HEK293 (cell line): Measurements from ENCODE around the gene PLB1.

ENCODE experiments used
- REPIN1 ChIP-seq: fragments of 450-650 bp; formaldehyde crosslinking; IDR thresholded peaks from 2 replicates; pipeline ENCODE4 v1.5.1; 2017; ENCODE audit warnings: missing biosample characterization, missing genetic modification characterization, low read depth
- SP7 ChIP-seq: fragments of 450-650 bp; formaldehyde crosslinking; IDR thresholded peaks from 2 replicates; pipeline ENCODE4 v1.5.1; 2016; ENCODE audit warnings: missing biosample characterization, missing genetic modification characterization
- ZBTB20 ChIP-seq: fragments of 450-650 bp; formaldehyde crosslinking; IDR thresholded peaks from 2 replicates; pipeline ENCODE4 v1.5.1; 2016; ENCODE audit warnings: missing biosample characterization, missing genetic modification characterization
- ZBTB48 ChIP-seq: fragments of 450-650 bp; formaldehyde crosslinking; IDR thresholded peaks from 2 replicates; pipeline ENCODE4 v1.5.1; 2016; ENCODE audit warnings: missing biosample characterization, missing genetic modification characterization
- ZFP69B ChIP-seq: fragments of 450-650 bp; formaldehyde crosslinking; IDR thresholded peaks from 2 replicates; pipeline ENCODE4 v1.5.1; 2016; ENCODE audit warnings: missing biosample characterization, missing genetic modification characterization
- ZIC2 ChIP-seq: fragments of 450-650 bp; formaldehyde crosslinking; IDR thresholded peaks from 2 replicates; pipeline ENCODE4 v1.5.1; 2016; ENCODE audit warnings: missing biosample characterization, missing genetic modification characterization
- ZNF121 ChIP-seq: fragments of 450-650 bp; formaldehyde crosslinking; IDR thresholded peaks from 2 replicates; pipeline ENCODE4 v1.5.1; 2016; ENCODE audit warnings: missing biosample characterization, missing genetic modification characterization
- ZNF133 ChIP-seq: fragments of 450-650 bp; formaldehyde crosslinking; IDR thresholded peaks from 2 replicates; pipeline ENCODE4 v1.5.1; 2016; ENCODE audit warnings: missing biosample characterization, missing genetic modification characterization
- ZNF146 ChIP-seq: fragments of 450-650 bp; formaldehyde crosslinking; IDR thresholded peaks from 2 replicates; pipeline ENCODE4 v1.5.1; 2016; ENCODE audit warnings: missing biosample characterization, missing genetic modification characterization
- ZNF157 ChIP-seq: fragments of 450-650 bp; formaldehyde crosslinking; IDR thresholded peaks from 2 replicates; pipeline ENCODE4 v1.5.1; 2016; ENCODE audit warnings: missing biosample characterization, missing genetic modification characterization
- ZNF184 ChIP-seq: fragments of 450-650 bp; IDR thresholded peaks from 2 replicates; pipeline ENCODE4 v1.5.1; 2018; ENCODE audit warnings: missing biosample characterization, mild to moderate bottlenecking, missing genetic modification characterization
- ZNF266 ChIP-seq: fragments of 450-650 bp; formaldehyde crosslinking; IDR thresholded peaks from 2 replicates; pipeline ENCODE4 v1.5.1; 2016; ENCODE audit warnings: missing biosample characterization, missing genetic modification characterization, low read depth
- ZNF521 ChIP-seq: fragments of 450-650 bp; formaldehyde crosslinking; IDR thresholded peaks from 2 replicates; pipeline ENCODE4 v1.5.1; 2017; ENCODE audit warnings: missing biosample characterization, mild to moderate bottlenecking, missing genetic modification characterization
- ZNF624 ChIP-seq: fragments of 450-650 bp; formaldehyde crosslinking; IDR thresholded peaks from 2 replicates; pipeline ENCODE4 v1.5.1; 2017; ENCODE audit warnings: missing biosample characterization, missing genetic modification characterization
- ZNF629 ChIP-seq: fragments of 450-650 bp; formaldehyde crosslinking; IDR thresholded peaks from 2 replicates; pipeline ENCODE4 v1.5.1; 2017; ENCODE audit warnings: missing biosample characterization, missing genetic modification characterization
- ZNF658 ChIP-seq: fragments of 450-650 bp; formaldehyde crosslinking; IDR thresholded peaks from 2 replicates; pipeline ENCODE4; 2016; ENCODE audit warnings: missing biosample characterization, missing genetic modification characterization
- TF ChIP-seq, protein P1 (sequence below): fragments of 450-650 bp; formaldehyde crosslinking; IDR thresholded peaks from 2 replicates; pipeline ENCODE4 v1.5.1; 2017; ENCODE audit warnings: missing biosample characterization, missing genetic modification characterization
- TF ChIP-seq, protein P2 (sequence below): fragments of 450-650 bp; IDR thresholded peaks from 2 replicates; pipeline ENCODE4 v1.5.1; 2018; ENCODE audit warnings: missing biosample characterization, mild to moderate bottlenecking, missing genetic modification characterization
- TF ChIP-seq, protein P3 (sequence below): fragments of 450-650 bp; formaldehyde crosslinking; IDR thresholded peaks from 2 replicates; pipeline ENCODE4 v1.5.1; 2016; ENCODE audit warnings: missing biosample characterization, missing genetic modification characterization
- TF ChIP-seq, protein P4 (sequence below): fragments of 450-650 bp; formaldehyde crosslinking; IDR thresholded peaks from 2 replicates; pipeline ENCODE4 v1.5.1; 2016; ENCODE audit warnings: missing biosample characterization, missing genetic modification characterization
- TF ChIP-seq, protein P5 (sequence below): fragments of 450-650 bp; formaldehyde crosslinking; IDR thresholded peaks from 2 replicates; pipeline ENCODE4 v1.5.1; 2017; ENCODE audit warnings: missing biosample characterization, missing genetic modification characterization
- TF ChIP-seq, protein P6 (sequence below): fragments of 450-650 bp; formaldehyde crosslinking; IDR thresholded peaks from 2 replicates; pipeline ENCODE4 v1.5.1; 2016; ENCODE audit warnings: missing biosample characterization, missing genetic modification characterization
- TF ChIP-seq, protein P7 (sequence below): fragments of 450-650 bp; formaldehyde crosslinking; IDR thresholded peaks from 2 replicates; pipeline ENCODE4 v1.5.1; 2016; ENCODE audit warnings: missing biosample characterization, missing genetic modification characterization
- TF ChIP-seq, protein P8 (sequence below): fragments of 450-650 bp; formaldehyde crosslinking; IDR thresholded peaks from 2 replicates; pipeline ENCODE4 v1.5.1; 2017; ENCODE audit warnings: missing biosample characterization, missing genetic modification characterization

PLB1 gene

DNA sequence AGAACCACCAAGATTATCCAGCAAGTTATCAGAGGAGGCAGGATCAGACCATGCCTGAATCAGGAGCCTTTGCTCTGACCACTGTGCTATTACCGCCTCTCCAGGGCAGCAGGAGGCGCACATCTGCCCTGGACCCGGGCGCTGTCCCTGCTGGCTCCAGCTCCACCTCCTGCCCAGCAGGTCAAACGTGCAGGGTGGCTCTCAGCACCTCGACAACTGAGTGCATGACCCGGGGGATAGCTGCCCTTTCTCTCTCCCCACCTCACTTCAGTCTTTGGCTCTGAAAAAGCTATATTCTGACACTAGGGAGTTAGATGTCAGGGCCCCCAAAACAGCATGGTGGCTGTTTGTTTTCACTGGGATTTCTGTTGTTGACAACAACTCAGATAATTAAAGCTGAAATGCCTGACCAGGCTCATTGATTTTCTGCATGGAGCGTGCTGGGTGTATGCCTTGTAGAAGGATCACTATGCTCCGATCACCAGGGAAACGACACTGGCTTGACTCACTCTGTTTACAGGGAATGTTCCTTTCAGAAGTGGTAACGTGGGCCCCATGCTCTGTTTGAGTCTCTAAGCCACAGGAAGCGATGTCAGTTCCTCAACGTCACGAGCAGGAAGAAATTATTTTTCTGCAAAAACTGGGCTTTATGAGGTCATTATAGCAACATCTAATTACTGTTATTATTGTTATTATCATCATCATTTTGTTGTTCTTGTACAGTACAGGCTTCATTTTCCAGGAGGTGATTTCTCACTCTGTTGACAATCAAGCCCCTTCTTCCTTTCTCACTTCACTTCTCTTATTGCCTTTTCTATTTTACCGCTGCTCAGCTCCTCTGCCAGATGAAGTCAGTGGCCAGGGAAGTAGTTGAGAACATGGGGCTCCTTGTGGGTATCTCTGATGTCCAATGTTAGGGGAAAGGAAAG is 125.6 kb downstream of the PLB1 start (continued):
- TF ChIP-seq ZNF133 (no peak), ZNF629 (peak; percentile 81), ZBTB20 (tag by site-specific recombination) (peak; percentile 65; the same call in 1 of the 2 replicates), ZNF658 (tag by site-specific recombination) (no peak), ZBTB48 (tag by site-specific recombination) (no peak), ZNF521 (tag by site-specific recombination) (no peak), ZNF121 (no peak), ZNF266 (tag by site-specific recombination) (no peak), REPIN1 (tag by site-specific recombination) (no peak), ZIC2 (tag by site-specific recombination) (peak; percentile 45; the same call in 1 of the 2 replicates), ZNF157 (tag by site-specific recombination) (no peak), ZNF624 (no peak), SP7 (peak; percentile 76), ZNF184 (tag by site-specific recombination) (no peak), ZFP69B (tag by site-specific recombination) (peak; percentile 92), ZNF146 (tag by site-specific recombination) (no peak)
- TF ChIP-seq, protein P1, sequence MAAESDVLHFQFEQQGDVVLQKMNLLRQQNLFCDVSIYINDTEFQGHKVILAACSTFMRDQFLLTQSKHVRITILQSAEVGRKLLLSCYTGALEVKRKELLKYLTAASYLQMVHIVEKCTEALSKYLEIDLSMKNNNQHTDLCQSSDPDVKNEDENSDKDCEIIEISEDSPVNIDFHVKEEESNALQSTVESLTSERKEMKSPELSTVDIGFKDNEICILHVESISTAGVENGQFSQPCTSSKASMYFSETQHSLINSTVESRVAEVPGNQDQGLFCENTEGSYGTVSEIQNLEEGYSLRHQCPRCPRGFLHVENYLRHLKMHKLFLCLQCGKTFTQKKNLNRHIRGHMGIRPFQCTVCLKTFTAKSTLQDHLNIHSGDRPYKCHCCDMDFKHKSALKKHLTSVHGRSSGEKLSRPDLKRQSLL (tag by site-specific recombination) = no peak
- TF ChIP-seq, protein P2, sequence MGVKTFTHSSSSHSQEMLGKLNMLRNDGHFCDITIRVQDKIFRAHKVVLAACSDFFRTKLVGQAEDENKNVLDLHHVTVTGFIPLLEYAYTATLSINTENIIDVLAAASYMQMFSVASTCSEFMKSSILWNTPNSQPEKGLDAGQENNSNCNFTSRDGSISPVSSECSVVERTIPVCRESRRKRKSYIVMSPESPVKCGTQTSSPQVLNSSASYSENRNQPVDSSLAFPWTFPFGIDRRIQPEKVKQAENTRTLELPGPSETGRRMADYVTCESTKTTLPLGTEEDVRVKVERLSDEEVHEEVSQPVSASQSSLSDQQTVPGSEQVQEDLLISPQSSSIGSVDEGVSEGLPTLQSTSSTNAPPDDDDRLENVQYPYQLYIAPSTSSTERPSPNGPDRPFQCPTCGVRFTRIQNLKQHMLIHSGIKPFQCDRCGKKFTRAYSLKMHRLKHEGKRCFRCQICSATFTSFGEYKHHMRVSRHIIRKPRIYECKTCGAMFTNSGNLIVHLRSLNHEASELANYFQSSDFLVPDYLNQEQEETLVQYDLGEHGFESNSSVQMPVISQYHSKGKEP (tag by site-specific recombination) = no peak
- TF ChIP-seq, protein P3, sequence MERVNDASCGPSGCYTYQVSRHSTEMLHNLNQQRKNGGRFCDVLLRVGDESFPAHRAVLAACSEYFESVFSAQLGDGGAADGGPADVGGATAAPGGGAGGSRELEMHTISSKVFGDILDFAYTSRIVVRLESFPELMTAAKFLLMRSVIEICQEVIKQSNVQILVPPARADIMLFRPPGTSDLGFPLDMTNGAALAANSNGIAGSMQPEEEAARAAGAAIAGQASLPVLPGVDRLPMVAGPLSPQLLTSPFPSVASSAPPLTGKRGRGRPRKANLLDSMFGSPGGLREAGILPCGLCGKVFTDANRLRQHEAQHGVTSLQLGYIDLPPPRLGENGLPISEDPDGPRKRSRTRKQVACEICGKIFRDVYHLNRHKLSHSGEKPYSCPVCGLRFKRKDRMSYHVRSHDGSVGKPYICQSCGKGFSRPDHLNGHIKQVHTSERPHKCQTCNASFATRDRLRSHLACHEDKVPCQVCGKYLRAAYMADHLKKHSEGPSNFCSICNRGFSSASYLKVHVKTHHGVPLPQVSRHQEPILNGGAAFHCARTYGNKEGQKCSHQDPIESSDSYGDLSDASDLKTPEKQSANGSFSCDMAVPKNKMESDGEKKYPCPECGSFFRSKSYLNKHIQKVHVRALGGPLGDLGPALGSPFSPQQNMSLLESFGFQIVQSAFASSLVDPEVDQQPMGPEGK (tag by site-specific recombination) = no peak
- TF ChIP-seq, protein P4, sequence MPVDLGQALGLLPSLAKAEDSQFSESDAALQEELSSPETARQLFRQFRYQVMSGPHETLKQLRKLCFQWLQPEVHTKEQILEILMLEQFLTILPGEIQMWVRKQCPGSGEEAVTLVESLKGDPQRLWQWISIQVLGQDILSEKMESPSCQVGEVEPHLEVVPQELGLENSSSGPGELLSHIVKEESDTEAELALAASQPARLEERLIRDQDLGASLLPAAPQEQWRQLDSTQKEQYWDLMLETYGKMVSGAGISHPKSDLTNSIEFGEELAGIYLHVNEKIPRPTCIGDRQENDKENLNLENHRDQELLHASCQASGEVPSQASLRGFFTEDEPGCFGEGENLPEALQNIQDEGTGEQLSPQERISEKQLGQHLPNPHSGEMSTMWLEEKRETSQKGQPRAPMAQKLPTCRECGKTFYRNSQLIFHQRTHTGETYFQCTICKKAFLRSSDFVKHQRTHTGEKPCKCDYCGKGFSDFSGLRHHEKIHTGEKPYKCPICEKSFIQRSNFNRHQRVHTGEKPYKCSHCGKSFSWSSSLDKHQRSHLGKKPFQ = no peak
- TF ChIP-seq, protein P5, sequence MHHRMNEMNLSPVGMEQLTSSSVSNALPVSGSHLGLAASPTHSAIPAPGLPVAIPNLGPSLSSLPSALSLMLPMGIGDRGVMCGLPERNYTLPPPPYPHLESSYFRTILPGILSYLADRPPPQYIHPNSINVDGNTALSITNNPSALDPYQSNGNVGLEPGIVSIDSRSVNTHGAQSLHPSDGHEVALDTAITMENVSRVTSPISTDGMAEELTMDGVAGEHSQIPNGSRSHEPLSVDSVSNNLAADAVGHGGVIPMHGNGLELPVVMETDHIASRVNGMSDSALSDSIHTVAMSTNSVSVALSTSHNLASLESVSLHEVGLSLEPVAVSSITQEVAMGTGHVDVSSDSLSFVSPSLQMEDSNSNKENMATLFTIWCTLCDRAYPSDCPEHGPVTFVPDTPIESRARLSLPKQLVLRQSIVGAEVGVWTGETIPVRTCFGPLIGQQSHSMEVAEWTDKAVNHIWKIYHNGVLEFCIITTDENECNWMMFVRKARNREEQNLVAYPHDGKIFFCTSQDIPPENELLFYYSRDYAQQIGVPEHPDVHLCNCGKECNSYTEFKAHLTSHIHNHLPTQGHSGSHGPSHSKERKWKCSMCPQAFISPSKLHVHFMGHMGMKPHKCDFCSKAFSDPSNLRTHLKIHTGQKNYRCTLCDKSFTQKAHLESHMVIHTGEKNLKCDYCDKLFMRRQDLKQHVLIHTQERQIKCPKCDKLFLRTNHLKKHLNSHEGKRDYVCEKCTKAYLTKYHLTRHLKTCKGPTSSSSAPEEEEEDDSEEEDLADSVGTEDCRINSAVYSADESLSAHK (tag by site-specific recombination) = no peak
- TF ChIP-seq, protein P6, sequence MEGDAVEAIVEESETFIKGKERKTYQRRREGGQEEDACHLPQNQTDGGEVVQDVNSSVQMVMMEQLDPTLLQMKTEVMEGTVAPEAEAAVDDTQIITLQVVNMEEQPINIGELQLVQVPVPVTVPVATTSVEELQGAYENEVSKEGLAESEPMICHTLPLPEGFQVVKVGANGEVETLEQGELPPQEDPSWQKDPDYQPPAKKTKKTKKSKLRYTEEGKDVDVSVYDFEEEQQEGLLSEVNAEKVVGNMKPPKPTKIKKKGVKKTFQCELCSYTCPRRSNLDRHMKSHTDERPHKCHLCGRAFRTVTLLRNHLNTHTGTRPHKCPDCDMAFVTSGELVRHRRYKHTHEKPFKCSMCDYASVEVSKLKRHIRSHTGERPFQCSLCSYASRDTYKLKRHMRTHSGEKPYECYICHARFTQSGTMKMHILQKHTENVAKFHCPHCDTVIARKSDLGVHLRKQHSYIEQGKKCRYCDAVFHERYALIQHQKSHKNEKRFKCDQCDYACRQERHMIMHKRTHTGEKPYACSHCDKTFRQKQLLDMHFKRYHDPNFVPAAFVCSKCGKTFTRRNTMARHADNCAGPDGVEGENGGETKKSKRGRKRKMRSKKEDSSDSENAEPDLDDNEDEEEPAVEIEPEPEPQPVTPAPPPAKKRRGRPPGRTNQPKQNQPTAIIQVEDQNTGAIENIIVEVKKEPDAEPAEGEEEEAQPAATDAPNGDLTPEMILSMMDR (tag by site-specific recombination) = peak; percentile 46
- TF ChIP-seq, protein P7, sequence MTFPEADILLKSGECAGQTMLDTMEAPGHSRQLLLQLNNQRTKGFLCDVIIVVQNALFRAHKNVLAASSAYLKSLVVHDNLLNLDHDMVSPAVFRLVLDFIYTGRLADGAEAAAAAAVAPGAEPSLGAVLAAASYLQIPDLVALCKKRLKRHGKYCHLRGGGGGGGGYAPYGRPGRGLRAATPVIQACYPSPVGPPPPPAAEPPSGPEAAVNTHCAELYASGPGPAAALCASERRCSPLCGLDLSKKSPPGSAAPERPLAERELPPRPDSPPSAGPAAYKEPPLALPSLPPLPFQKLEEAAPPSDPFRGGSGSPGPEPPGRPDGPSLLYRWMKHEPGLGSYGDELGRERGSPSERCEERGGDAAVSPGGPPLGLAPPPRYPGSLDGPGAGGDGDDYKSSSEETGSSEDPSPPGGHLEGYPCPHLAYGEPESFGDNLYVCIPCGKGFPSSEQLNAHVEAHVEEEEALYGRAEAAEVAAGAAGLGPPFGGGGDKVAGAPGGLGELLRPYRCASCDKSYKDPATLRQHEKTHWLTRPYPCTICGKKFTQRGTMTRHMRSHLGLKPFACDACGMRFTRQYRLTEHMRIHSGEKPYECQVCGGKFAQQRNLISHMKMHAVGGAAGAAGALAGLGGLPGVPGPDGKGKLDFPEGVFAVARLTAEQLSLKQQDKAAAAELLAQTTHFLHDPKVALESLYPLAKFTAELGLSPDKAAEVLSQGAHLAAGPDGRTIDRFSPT = no peak
- TF ChIP-seq, protein P8, sequence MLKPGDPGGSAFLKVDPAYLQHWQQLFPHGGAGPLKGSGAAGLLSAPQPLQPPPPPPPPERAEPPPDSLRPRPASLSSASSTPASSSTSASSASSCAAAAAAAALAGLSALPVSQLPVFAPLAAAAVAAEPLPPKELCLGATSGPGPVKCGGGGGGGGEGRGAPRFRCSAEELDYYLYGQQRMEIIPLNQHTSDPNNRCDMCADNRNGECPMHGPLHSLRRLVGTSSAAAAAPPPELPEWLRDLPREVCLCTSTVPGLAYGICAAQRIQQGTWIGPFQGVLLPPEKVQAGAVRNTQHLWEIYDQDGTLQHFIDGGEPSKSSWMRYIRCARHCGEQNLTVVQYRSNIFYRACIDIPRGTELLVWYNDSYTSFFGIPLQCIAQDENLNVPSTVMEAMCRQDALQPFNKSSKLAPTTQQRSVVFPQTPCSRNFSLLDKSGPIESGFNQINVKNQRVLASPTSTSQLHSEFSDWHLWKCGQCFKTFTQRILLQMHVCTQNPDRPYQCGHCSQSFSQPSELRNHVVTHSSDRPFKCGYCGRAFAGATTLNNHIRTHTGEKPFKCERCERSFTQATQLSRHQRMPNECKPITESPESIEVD = peak; percentile 65
